Measurements from ENCODE around the gene CCDC18. TPM values are rescaled to one million over a fixed set of nuclear protein-coding genes. Genes with fewer than 3 reads are reported as not detected.

The CCDC18 gene
- total and polyA plus RNA-seq, 4 donors = 2.0 to 10.8 (median 4.9) TPM

GRCh38 chr1:93324486-93325464, 144.3 kb downstream of the CCDC18 start:
- ATAC-seq (ENCODE audit: insufficient read depth, low FRiP score) (no peak), DNase-seq (no peak)
- TF ChIP-seq CTCF (IDR thresholded peaks at IDR 0.05; ENCODE audit: control extremely low read depth, extremely low read depth) = no peak
- WGBS, 2 donors = 83 to 88% methylated on average over 8 of the region's 8 CpGs
- H3K27me3 ChIP-seq (ENCODE audit: control insufficient read depth in 3 of 3, insufficient read depth in 3 of 3, low read length in 2 of 3) = no peaks in the 10 kb centered on the region
- H3K4me3 ChIP-seq = no peak overlapping the region
- no peak overlapping the region for H3K27ac ChIP-seq (ENCODE audit: low read depth in 1 of 2, low read length in 1 of 2)
- peaks cover 0 to 13% (median 1%) of the 10 kb centered on the region in 5 donors for H3K4me1 ChIP-seq (ENCODE audit: control insufficient read depth in 5 of 5, insufficient read depth in 5 of 5, low read length in 5 of 5)
- no peak overlapping the region for H3K9ac ChIP-seq (ENCODE audit: insufficient read depth in 1 of 2, low read length in 2 of 2)
- H3K9me3 ChIP-seq (ENCODE audit: control insufficient read depth in 4 of 4, insufficient read depth in 3 of 4, low read length in 3 of 4) = no peaks in the 10 kb centered on the region
- H3K36me3 ChIP-seq (ENCODE audit: control insufficient read depth in 4 of 4, insufficient read depth in 4 of 4, low read length in 4 of 4) = no peaks in the 10 kb centered on the region

Small RNA genes within 50 kb of the gene (small RNA-seq; reads per million reads assigned to genes)
- gene AC126124.1 (ENCODE audit: low replicate concordance) (not detected), gene AL139421.1 (ENCODE audit: low replicate concordance) (not detected)

Other genes with a start within 250 kb of the CCDC18 start
- gene DIPK1A, start 219.3 kb upstream of the CCDC18 start, total RNA-seq = 1 to 10 TPM; 5.9 to 8.0 TPM
- gene DIPK1A, start 219.3 kb upstream of the CCDC18 start, polyA plus RNA-seq = 1 to 10 TPM; 2.3 TPM
- 10 to 100 TPM; 21.4 to 78.7 TPM for gene MTF2, start 101.4 kb upstream of the CCDC18 start, total RNA-seq
- 10 to 100 TPM in 1 of 2 donors, 1 to 10 TPM in 1; 8.8 to 13.1 TPM for gene MTF2, start 101.4 kb upstream of the CCDC18 start, polyA plus RNA-seq
- gene TMED5, start 311 bp upstream of the CCDC18 start, total RNA-seq = 100 to 1,000 TPM in 1 of 2 donors, 10 to 100 TPM in 1; 62.7 to 132 TPM
- gene TMED5, start 311 bp upstream of the CCDC18 start, polyA plus RNA-seq = 10 to 100 TPM; 15.1 to 50.2 TPM
- 10 to 100 TPM; 44.1 to 59.5 TPM for gene DR1, start 165.2 kb downstream of the CCDC18 start, total RNA-seq
- 10 to 100 TPM; 10.5 to 24.8 TPM for gene DR1, start 165.2 kb downstream of the CCDC18 start, polyA plus RNA-seq

All from lung (tissue), 13 donors.